D721Med (cell line): Measurements from ENCODE around the gene STK4.

ENCODE experiments used
- DNase-seq: peaks from one replicate; pipeline ENCODE4 v3.0.0; 2011; ENCODE audit warnings: low spot score; ENCODE audit not compliant: insufficient read length
- FAIRE-seq: peaks from 2 replicates; lab custom pipeline; 2011; peaks lifted over from hg19 to GRCh38; lab: Jason Lieb, UNC
- TF ChIP-seq, protein P1 (sequence below): IDR thresholded peaks from 2 replicates; pipeline ENCODE4 v1.5.1; 2012; ENCODE audit warnings: mild to moderate bottlenecking, control low read depth; ENCODE audit not compliant: insufficient read depth; ENCODE audit errors: missing control alignments

The STK4 gene

GRCh38 chr20:45111285-45111684, 145.0 kb downstream of the STK4 start:
- DNase-seq (no peak), FAIRE-seq (no peak)
- TF ChIP-seq, protein P1, sequence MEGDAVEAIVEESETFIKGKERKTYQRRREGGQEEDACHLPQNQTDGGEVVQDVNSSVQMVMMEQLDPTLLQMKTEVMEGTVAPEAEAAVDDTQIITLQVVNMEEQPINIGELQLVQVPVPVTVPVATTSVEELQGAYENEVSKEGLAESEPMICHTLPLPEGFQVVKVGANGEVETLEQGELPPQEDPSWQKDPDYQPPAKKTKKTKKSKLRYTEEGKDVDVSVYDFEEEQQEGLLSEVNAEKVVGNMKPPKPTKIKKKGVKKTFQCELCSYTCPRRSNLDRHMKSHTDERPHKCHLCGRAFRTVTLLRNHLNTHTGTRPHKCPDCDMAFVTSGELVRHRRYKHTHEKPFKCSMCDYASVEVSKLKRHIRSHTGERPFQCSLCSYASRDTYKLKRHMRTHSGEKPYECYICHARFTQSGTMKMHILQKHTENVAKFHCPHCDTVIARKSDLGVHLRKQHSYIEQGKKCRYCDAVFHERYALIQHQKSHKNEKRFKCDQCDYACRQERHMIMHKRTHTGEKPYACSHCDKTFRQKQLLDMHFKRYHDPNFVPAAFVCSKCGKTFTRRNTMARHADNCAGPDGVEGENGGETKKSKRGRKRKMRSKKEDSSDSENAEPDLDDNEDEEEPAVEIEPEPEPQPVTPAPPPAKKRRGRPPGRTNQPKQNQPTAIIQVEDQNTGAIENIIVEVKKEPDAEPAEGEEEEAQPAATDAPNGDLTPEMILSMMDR, result no peak

- FAIRE-seq (no peak), DNase-seq (no peak)
Observed at GRCh38 chr20:45111799-45112471, 145.6 kb downstream of the STK4 start.

GRCh38 chr20:45112754-45113153, 146.4 kb downstream of the STK4 start:
- FAIRE-seq (no peak), DNase-seq (no peak)
- TF ChIP-seq, protein P1, result no peak

More at GRCh38 chr20:45111799-45112471, 145.6 kb downstream of the STK4 start:
- TF ChIP-seq, protein P1, result peak; percentile 31

- TF ChIP-seq, protein P1, result no peak
- no peak for FAIRE-seq
Observed at GRCh38 chr20:45113865-45114264, 147.6 kb downstream of the STK4 start.

GRCh38 chr20:45114465-45115385, 148.4 kb downstream of the STK4 start, which contains the start of gene WFDC5:
WFDC5 (minus strand) TSS chr20:45115174; CDS start chr20:45115083, 91 bp downstream.
- no peak for FAIRE-seq
- TF ChIP-seq, protein P1, result no peak
- DNase-seq, result no peak

More at GRCh38 chr20:45113865-45114264, 147.6 kb downstream of the STK4 start:
- no peak for DNase-seq

DNA sequence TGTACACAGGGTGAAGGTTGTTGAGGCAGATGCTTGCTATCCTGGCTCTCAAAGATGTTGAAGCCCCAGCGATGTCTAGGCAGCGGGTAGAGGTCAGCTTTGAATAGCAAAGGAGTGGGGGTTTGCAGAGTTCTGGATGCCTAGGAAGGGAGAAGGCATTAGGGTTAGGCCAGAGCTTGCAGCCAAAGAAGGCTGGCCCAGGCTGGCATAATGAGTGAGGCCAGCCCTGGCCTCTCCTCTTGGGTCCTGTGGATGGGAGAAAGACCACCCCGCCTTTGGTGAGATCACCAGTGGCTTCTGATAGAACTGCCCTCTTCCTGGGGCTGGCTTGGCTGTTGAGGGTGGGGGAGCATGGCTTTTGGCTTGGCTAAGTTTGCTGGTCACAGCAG, 149.1 kb downstream of the STK4 start:
- FAIRE-seq, result no peak
- DNase-seq, result no peak
- TF ChIP-seq, protein P1, result no peak
